Stimulated activated CD4-positive, alpha-beta T cell treated with anti-CD3 and anti-CD28 coated beads, Interleukin-4, amount 100 ng/mL, for 48 hours (primary cell): Measurements from ENCODE around the gene KDM2A.
A peak's percentile ranks its signal among the peaks of the same experiment; 100 is the strongest.

Source experiments
- DNase-seq, 2 donors: peaks; one replicate each; pipeline ENCODE4 v3.0.0-alpha.2; 2020; ENCODE audit warnings: low read depth in 2 of 2

The KDM2A gene

GRCh38 chr11:67285541-67286498 lies 166.8 kb downstream of the KDM2A start:
- DNase-seq = no peak

GRCh38 chr11:67286621-67287333 lies 167.7 kb downstream of the KDM2A start:
- no peak for DNase-seq

- no peak for DNase-seq
These were observed 168.5 kb downstream of the KDM2A start for GRCh38 chr11:67287355-67288197.

GRCh38 chr11:67288198-67288451 lies 169.1 kb downstream of the KDM2A start:
- DNase-seq = no peak

GRCh38 chr11:67288452-67289225 lies 169.6 kb downstream of the KDM2A start:
- peak; percentile 83 to 87 for DNase-seq

GRCh38 chr11:67289226-67289650 lies 170.2 kb downstream of the KDM2A start, which contains the start of gene ANKRD13D:
ANKRD13D (plus strand) TSS chr11:67289303; CDS start chr11:67289461, 158 bp downstream.
- no peak for DNase-seq

GRCh38 chr11:67289651-67290479 lies 170.8 kb downstream of the KDM2A start:
- DNase-seq = no peak

GRCh38 chr11:67290801-67291200 lies 171.7 kb downstream of the KDM2A start:
- DNase-seq = no peak

- no peak for DNase-seq
These were observed 172.7 kb downstream of the KDM2A start for GRCh38 chr11:67291481-67292381.

- no peak for DNase-seq
These were observed 173.6 kb downstream of the KDM2A start for GRCh38 chr11:67292671-67293070.

GRCh38 chr11:67293090-67293489 lies 174.0 kb downstream of the KDM2A start:
- no peak for DNase-seq

GRCh38 chr11:67295846-67296245 lies 176.8 kb downstream of the KDM2A start:
- DNase-seq = no peak

GRCh38 chr11:67298786-67299185 lies 179.7 kb downstream of the KDM2A start:
- DNase-seq = no peak

GRCh38 chr11:67299471-67300191 lies 180.6 kb downstream of the KDM2A start:
- no peak for DNase-seq

- DNase-seq = no peak
These were observed 181.2 kb downstream of the KDM2A start for GRCh38 chr11:67300256-67300755.

GRCh38 chr11:67300756-67301312 lies 181.8 kb downstream of the KDM2A start:
- DNase-seq = no peak

- no peak for DNase-seq
These were observed 182.4 kb downstream of the KDM2A start for GRCh38 chr11:67301313-67301921.
